MCF 10A (cell line): ENCODE data around the gene PDK1. TPM values are rescaled to one million over a fixed set of nuclear protein-coding genes. Genes with fewer than 3 reads are reported as not detected.

Experiments used
- BruUV-seq: library from RNA; stranded (reverse); fragments of 400-500 nt; replicated peaks from 2 replicates; lab custom pipeline; 2021; lab: Mats Ljungman, UMichigan
- CTCF ChIA-PET: fragments of 300-600 bp; sonication (Branson Sonifier 250); formaldehyde crosslinking; extraction: SDS; loops from one replicate; lab custom pipeline; 2021; ENCODE audit warnings: antibody characterized with exemption, inconsistent platforms; lab: Yijun Ruan, JAX
- POLR2A ChIA-PET: fragments of 300-600, 350-650 bp; sonication (Branson Sonifier 250); formaldehyde crosslinking; extraction: SDS; loops from one replicate; lab custom pipeline; 2020; ENCODE audit warnings: antibody characterized with exemption, inconsistent platforms; lab: Yijun Ruan, JAX
- DNase-seq: peaks from one replicate; pipeline ENCODE4 v3.0.0-alpha.2; 2018; ENCODE audit not compliant: unreplicated experiment
- H3K27ac Mint-ChIP-seq: one replicate; pipeline ENCODE4 v1.8.0; 2022; ENCODE audit warnings: mild to moderate bottlenecking, low read depth, mixed read lengths; ENCODE audit not compliant: unreplicated experiment
- H3K27me3 Mint-ChIP-seq: one replicate; pipeline ENCODE4 v1.8.0; 2022; ENCODE audit warnings: mixed read lengths; ENCODE audit not compliant: insufficient read depth, unreplicated experiment
- H3K36me3 Mint-ChIP-seq: one replicate; pipeline ENCODE4 v1.8.0; 2022; ENCODE audit warnings: mild to moderate bottlenecking, moderate library complexity, mixed read lengths; ENCODE audit not compliant: insufficient read depth, unreplicated experiment
- H3K4me1 Mint-ChIP-seq: one replicate; pipeline ENCODE4 v1.8.0; 2022; ENCODE audit warnings: mixed read lengths; ENCODE audit not compliant: insufficient read depth, unreplicated experiment
- H3K4me3 Mint-ChIP-seq: one replicate; pipeline ENCODE4 v1.8.0; 2022; ENCODE audit warnings: mild to moderate bottlenecking, moderate library complexity, mixed read lengths; ENCODE audit not compliant: unreplicated experiment
- H3K9me3 Mint-ChIP-seq: one replicate; pipeline ENCODE4 v1.8.0; 2022; ENCODE audit warnings: mixed read lengths; ENCODE audit not compliant: unreplicated experiment
- CTCF ChIP-seq: fragments of 200-600 bp; IDR thresholded peaks from one replicate; pipeline ENCODE4 v1.8.0; 2022; ENCODE audit warnings: antibody characterized with exemption, mild to moderate bottlenecking; ENCODE audit not compliant: unreplicated experiment
- intact Hi-C: fragments of 100-400 bp; cut with micrococcal nuclease; formaldehyde crosslinking; loops from 2 replicates; pipeline ENCODE4 v1.14.1; 2022
- total RNA-seq: library from RNA; stranded (reverse); gene quantifications from 2 replicates; pipeline ENCODE4 v1.2.3, GENCODE V29; 2022

Gene PDK1
- total RNA-seq, 1 experiment from 2014 or later, result 26.5 TPM

DNA sequence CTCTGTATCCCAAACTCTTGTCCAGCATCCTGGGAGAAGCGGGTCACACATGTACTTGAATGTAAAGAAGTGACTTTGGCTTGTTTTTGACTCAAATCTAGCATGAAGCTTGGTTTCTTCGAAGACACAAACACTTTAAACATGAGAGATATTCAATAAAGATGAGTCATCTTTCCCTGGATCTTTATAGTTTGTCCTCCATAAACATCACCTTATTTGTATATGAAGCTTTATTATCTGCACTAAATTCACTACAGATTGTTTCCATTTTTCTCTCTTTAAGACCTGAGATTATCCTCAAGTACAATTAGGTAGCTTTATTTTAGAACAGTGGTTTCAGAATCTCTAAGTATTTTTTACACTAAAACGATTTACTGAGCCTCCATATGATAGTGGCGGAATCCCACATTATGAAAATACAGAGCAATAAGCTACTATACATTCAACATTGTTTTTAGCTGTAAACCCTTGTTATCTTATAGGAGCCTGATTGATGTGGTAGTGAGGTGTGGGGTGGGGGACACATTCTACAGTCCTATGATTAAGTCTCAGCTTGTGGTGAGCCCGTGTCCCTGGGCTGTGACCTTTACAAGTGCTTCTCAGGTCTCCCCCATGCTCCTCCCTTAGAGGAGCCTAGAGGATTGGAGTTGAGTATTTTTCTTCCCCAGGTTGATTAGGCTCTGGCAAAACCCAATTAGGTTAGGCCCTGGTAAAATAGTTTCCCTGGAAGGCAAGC, 100.1 kb downstream of the PDK1 start:
- no peaks in the 10 kb centered on the region for H3K36me3 Mint-ChIP-seq
- ChIA-PET POLR2A (interaction anchor here (0.6 to 0.8 kb wide), 2 partner anchors 9 to 28 kb away, joined by 3 to 4 read pairs; no protein-coding TSS in a partner anchor), CTCF (interaction anchor here (0.5 to 1.1 kb wide), 3 partner anchors 27 to 107 kb away, joined by 3 to 8 read pairs (median 3); no protein-coding TSS in a partner anchor)
- no peak for TF ChIP-seq CTCF
- no peaks in the 10 kb centered on the region for H3K27me3 Mint-ChIP-seq
- peaks cover 17% of the 10 kb centered on the region for H3K9me3 Mint-ChIP-seq
- DNase-seq, result no peak
- no TSS peak for BruUV-seq
- intact Hi-C loops, result no loop called here
- no peak overlapping the region for H3K27ac Mint-ChIP-seq
- H3K4me1 Mint-ChIP-seq, result no peaks in the 10 kb centered on the region
- no peak overlapping the region for H3K4me3 Mint-ChIP-seq

Other genes starting within 250 kb of the PDK1 start
- gene ITGA6, start 128.5 kb upstream of the PDK1 start, total RNA-seq, result 315 and 323 TPM in 2 replicates
- gene RAPGEF4, start 179.8 kb downstream of the PDK1 start, total RNA-seq, result 0.42 TPM in 1 of 2 replicates, not detected in the other